ENCODE measurements around the gene OCRL.

DNA sequence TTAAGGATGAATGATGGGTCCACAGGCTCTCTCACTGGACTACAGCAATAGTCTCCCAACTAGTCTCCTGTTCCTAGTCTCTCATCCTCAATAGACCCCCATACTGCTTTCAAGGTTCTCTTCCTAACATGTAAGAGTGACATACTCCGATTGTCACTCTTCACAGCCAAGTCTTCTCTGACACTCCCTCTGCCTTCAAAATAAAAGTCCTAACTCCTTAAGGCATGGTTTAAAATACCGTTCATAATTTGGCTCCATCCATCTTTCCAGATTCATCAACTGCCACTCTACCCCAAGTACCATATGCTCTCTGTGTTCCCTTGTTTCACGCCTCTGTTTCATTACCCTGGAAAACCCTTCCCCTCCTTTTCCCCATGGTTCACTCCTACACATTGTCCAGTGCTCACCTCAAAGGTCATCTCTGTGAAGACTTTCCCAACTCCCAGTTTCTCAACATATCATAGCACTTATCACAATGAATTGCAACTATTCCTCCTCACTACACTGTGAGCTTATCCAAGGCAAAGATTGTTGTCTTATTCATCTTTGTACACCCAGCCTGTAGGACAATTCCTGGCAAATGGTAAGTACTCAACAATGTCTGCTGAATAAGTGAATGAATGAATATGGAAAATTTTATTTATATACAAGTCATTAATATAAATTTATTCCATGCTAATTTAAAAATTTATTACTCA is 42.8 kb upstream of the OCRL start:
- TF ChIP-seq, protein P1, sequence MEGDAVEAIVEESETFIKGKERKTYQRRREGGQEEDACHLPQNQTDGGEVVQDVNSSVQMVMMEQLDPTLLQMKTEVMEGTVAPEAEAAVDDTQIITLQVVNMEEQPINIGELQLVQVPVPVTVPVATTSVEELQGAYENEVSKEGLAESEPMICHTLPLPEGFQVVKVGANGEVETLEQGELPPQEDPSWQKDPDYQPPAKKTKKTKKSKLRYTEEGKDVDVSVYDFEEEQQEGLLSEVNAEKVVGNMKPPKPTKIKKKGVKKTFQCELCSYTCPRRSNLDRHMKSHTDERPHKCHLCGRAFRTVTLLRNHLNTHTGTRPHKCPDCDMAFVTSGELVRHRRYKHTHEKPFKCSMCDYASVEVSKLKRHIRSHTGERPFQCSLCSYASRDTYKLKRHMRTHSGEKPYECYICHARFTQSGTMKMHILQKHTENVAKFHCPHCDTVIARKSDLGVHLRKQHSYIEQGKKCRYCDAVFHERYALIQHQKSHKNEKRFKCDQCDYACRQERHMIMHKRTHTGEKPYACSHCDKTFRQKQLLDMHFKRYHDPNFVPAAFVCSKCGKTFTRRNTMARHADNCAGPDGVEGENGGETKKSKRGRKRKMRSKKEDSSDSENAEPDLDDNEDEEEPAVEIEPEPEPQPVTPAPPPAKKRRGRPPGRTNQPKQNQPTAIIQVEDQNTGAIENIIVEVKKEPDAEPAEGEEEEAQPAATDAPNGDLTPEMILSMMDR (IDR thresholded peaks at IDR 0.05): no peak
- TF ChIP-seq, protein P2, sequence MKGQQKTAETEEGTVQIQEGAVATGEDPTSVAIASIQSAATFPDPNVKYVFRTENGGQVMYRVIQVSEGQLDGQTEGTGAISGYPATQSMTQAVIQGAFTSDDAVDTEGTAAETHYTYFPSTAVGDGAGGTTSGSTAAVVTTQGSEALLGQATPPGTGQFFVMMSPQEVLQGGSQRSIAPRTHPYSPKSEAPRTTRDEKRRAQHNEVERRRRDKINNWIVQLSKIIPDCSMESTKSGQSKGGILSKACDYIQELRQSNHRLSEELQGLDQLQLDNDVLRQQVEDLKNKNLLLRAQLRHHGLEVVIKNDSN (IDR thresholded peaks at IDR 0.05; ENCODE audit: borderline replicate concordance, low read depth): no peak

All from SK-N-SH (cell line).